Karpas-422 (cell line): ENCODE measurements around the gene TAB2. TPM values are rescaled to one million over a fixed set of nuclear protein-coding genes. Genes with fewer than 3 reads are reported as not detected.

Experiments used
- DNase-seq: peaks from one replicate; pipeline ENCODE4 v3.0.0-alpha.2; 2015
- H2AFZ ChIP-seq: fragments of 200-600 bp; sonication (generic); 2 replicates; pipeline ENCODE4 v1.6.1; 2014; ENCODE audit warnings: antibody characterized with exemption, low read length, mixed read lengths
- H3K27ac ChIP-seq: fragments of 200-600 bp; sonication (generic); 2 replicates; pipeline ENCODE4 v1.5.1; 2014; ENCODE audit warnings: mild to moderate bottlenecking, low read length, moderate library complexity
- H3K27me3 ChIP-seq: fragments of 200-600 bp; sonication (generic); 2 replicates; pipeline ENCODE4 v1.6.1; 2014; ENCODE audit warnings: low read length, mixed read lengths
- H3K36me3 ChIP-seq: fragments of 200-600 bp; sonication (generic); 2 replicates; pipeline ENCODE4 v1.6.1; 2014; ENCODE audit warnings: low read length, mixed read lengths; ENCODE audit not compliant: insufficient read depth
- H3K4me1 ChIP-seq: fragments of 200-600 bp; sonication (generic); 2 replicates; pipeline ENCODE4 v1.6.1; 2014; ENCODE audit warnings: mild to moderate bottlenecking, low read length, mixed read lengths
- H3K4me2 ChIP-seq: fragments of 200-600 bp; sonication (generic); 2 replicates; pipeline ENCODE4 v1.6.1; 2014; ENCODE audit warnings: low read length, low read depth, mild to moderate bottlenecking; ENCODE audit not compliant: poor library complexity, severe bottlenecking
- H3K4me3 ChIP-seq: fragments of 200-600 bp; sonication (generic); 2 replicates; pipeline ENCODE4 v1.5.1; 2014; ENCODE audit warnings: mild to moderate bottlenecking, antibody characterized with exemption, low read length, mixed read lengths
- H3K79me2 ChIP-seq: fragments of 200-600 bp; sonication (generic); 2 replicates; pipeline ENCODE4 v1.6.1; 2014; ENCODE audit warnings: mild to moderate bottlenecking, low read length, mixed read lengths
- H3K9ac ChIP-seq: fragments of 200-600 bp; sonication (generic); 2 replicates; pipeline ENCODE4 v1.6.0; 2014; ENCODE audit warnings: low read length
- H3K9me2 ChIP-seq: fragments of 200-600 bp; sonication (generic), shearing (Covaris generic); replicated peaks from 2 replicates; pipeline ENCODE4 v1.6.0; 2014; ENCODE audit warnings: mild to moderate bottlenecking, low read length, moderate library complexity; ENCODE audit not compliant: insufficient read depth
- H3K9me3 ChIP-seq: fragments of 300-700, 200-600 bp; sonication (generic); 2 replicates; pipeline ENCODE4 v1.6.1; 2014; ENCODE audit warnings: low read length, mixed read lengths
- H4K20me1 ChIP-seq: fragments of 200-600 bp; sonication (generic); 2 replicates; pipeline ENCODE4 v1.6.1; 2014; ENCODE audit warnings: mild to moderate bottlenecking, antibody characterized with exemption, low read length, low read depth; ENCODE audit not compliant: insufficient read depth
- total RNA-seq: library from RNA; depleted of rRNA; stranded (reverse); fragments of >200 nt; shearing (Covaris generic); gene quantifications from 2 replicates; pipeline ENCODE4 v1.2.3, GENCODE V29; 2014; ENCODE audit warnings: low replicate concordance

Gene TAB2
- total RNA-seq, 1 experiment from 2014 or later: 23.4 TPM

DNA sequence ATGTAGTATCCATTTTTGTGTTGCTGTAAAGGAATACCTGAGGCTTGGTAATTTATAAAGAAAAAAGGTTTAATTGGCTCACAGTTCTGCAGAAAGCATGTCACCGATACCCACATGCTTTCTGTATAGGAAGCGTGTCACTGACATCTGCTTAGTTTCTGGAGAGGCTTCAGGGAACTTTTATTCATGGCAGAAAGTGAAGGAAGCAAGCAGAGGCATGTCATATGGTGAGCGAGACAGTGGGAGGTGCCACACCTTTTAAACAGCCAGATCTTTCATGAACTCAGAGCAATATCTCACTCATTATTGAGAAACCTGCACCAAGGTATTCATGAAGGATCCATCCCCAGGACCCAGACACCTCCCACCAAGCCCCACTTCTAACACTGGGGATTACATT lies 86.0 kb downstream of the TAB2 start:
- Histone ChIP-seq H3K79me2 (no peaks in the 10 kb centered on the region), H3K9me3 (no peaks in the 10 kb centered on the region), H3K4me1 (no peaks in the 10 kb centered on the region), H3K36me3 (peaks cover 31% of the 10 kb centered on the region), H3K27ac (no peak overlapping the region), H2AFZ (no peak overlapping the region), H3K4me3 (no peak overlapping the region), H3K27me3 (no peaks in the 10 kb centered on the region), H3K9me2 (no peaks in the 10 kb centered on the region), H3K9ac (no peak overlapping the region), H4K20me1 (no peaks in the 10 kb centered on the region), H3K4me2 (no peak overlapping the region)
- no peak for DNase-seq

- peaks cover 21% of the 10 kb centered on the region for H3K36me3 ChIP-seq
- H3K9me2 ChIP-seq: no peaks in the 10 kb centered on the region
Observed at GRCh38 chr6:149405823-149406765, 88.6 kb downstream of the TAB2 start.

DNA sequence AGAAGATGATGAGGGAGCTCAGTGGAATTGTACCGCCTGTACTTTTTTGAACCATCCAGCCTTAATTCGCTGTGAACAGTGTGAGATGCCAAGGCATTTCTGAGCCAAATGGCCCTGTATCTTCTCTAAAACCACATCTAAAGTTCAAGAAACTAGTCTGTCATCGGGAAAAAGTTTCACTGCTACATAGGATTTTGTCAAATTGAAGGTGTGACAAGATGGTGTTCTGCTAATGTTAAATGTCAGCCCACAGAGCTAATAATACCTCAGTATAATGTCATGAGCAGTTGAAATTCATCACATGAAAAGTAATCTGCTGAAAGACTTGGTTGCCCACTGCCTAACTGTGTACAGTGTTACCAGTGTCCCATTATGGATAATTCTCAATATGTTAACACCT lies 92.1 kb downstream of the TAB2 start:
- Histone ChIP-seq H3K79me2 (no peaks in the 10 kb centered on the region), H2AFZ (no peak overlapping the region), H3K4me2 (no peak overlapping the region), H3K9me2 (no peaks in the 10 kb centered on the region), H3K9ac (no peak overlapping the region), H3K27me3 (no peaks in the 10 kb centered on the region), H3K36me3 (peaks cover 9% of the 10 kb centered on the region; the same call in 1 of the 2 replicates), H3K27ac (no peak overlapping the region), H3K4me3 (no peak overlapping the region), H3K4me1 (no peaks in the 10 kb centered on the region), H3K9me3 (no peaks in the 10 kb centered on the region), H4K20me1 (no peaks in the 10 kb centered on the region)
- DNase-seq: no peak

More at GRCh38 chr6:149405823-149406765, 88.6 kb downstream of the TAB2 start:
- Histone ChIP-seq H3K27me3 (no peaks in the 10 kb centered on the region), H2AFZ (no peak overlapping the region), H3K9me3 (no peaks in the 10 kb centered on the region), H3K4me2 (no peak overlapping the region), H3K9ac (no peak overlapping the region), H4K20me1 (no peaks in the 10 kb centered on the region), H3K27ac (no peak overlapping the region), H3K79me2 (no peaks in the 10 kb centered on the region), H3K4me3 (no peak overlapping the region), H3K4me1 (no peaks in the 10 kb centered on the region)
- no peak for DNase-seq

DNA sequence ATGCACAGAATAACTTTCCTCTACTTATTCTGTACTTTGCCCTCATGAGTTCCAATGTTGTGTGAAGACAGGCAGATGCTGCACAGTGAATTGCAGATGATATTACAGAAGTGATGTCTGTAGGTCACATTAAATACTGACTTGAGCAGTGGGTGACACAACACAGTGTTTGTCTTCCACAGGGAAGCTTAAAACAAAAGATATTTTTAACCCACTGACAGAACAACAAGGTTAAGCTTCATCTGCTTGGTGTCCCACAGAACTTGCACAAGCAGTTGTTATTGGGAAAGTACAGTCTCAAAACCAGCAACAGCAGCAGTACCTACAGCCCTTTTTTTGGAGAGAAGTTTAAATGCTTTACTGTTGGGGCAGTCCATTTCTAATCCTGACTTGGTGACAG lies 93.0 kb downstream of the TAB2 start:
- H3K27ac ChIP-seq: no peak overlapping the region
- H2AFZ ChIP-seq: no peak overlapping the region

GRCh38 chr6:149414009-149414408 lies 96.5 kb downstream of the TAB2 start:
- Histone ChIP-seq H2AFZ (no peak overlapping the region), H3K27ac (no peak overlapping the region), H3K36me3 (peaks cover 9% of the 10 kb centered on the region; the same call in 1 of the 2 replicates), H3K9me3 (no peaks in the 10 kb centered on the region), H3K79me2 (no peaks in the 10 kb centered on the region), H3K27me3 (no peaks in the 10 kb centered on the region), H3K9me2 (no peaks in the 10 kb centered on the region), H3K4me1 (no peaks in the 10 kb centered on the region), H4K20me1 (no peaks in the 10 kb centered on the region), H3K4me2 (no peak overlapping the region), H3K9ac (no peak overlapping the region), H3K4me3 (no peak overlapping the region)
- no peak for DNase-seq

More for the DNA sequence above, 93.0 kb downstream of the TAB2 start:
- Histone ChIP-seq H3K9me2 (no peaks in the 10 kb centered on the region), H3K4me3 (no peak overlapping the region), H4K20me1 (no peaks in the 10 kb centered on the region), H3K27me3 (no peaks in the 10 kb centered on the region), H3K4me1 (no peaks in the 10 kb centered on the region), H3K79me2 (no peaks in the 10 kb centered on the region), H3K9ac (no peak overlapping the region), H3K4me2 (no peak overlapping the region), H3K36me3 (peaks cover 9% of the 10 kb centered on the region; the same call in 1 of the 2 replicates), H3K9me3 (no peaks in the 10 kb centered on the region)
- DNase-seq: no peak

GRCh38 chr6:149414821-149415220 lies 97.3 kb downstream of the TAB2 start:
- no peaks in the 10 kb centered on the region for H4K20me1 ChIP-seq
- H3K36me3 ChIP-seq: peaks cover 5% of the 10 kb centered on the region; the same call in 1 of the 2 replicates
- no peaks in the 10 kb centered on the region for H3K79me2 ChIP-seq
- no peak overlapping the region for H3K4me3 ChIP-seq
- no peak overlapping the region for H2AFZ ChIP-seq
- no peaks in the 10 kb centered on the region for H3K9me2 ChIP-seq
- no peak for DNase-seq
- no peaks in the 10 kb centered on the region for H3K27me3 ChIP-seq
- H3K4me2 ChIP-seq: no peak overlapping the region
- H3K9ac ChIP-seq: no peak overlapping the region
- H3K9me3 ChIP-seq: no peaks in the 10 kb centered on the region
- H3K4me1 ChIP-seq: no peaks in the 10 kb centered on the region
- no peak overlapping the region for H3K27ac ChIP-seq

- Histone ChIP-seq H3K9me3 (no peaks in the 10 kb centered on the region), H3K36me3 (no peaks in the 10 kb centered on the region), H3K79me2 (no peaks in the 10 kb centered on the region), H3K27ac (no peak overlapping the region), H3K9ac (no peak overlapping the region), H4K20me1 (no peaks in the 10 kb centered on the region), H2AFZ (no peak overlapping the region), H3K4me1 (peaks cover 6% of the 10 kb centered on the region; the same call in 1 of the 2 replicates), H3K9me2 (no peaks in the 10 kb centered on the region), H3K27me3 (no peaks in the 10 kb centered on the region), H3K4me3 (no peak overlapping the region), H3K4me2 (no peak overlapping the region)
- DNase-seq: no peak
Observed at GRCh38 chr6:149419696-149420404, 102.3 kb downstream of the TAB2 start.

DNA sequence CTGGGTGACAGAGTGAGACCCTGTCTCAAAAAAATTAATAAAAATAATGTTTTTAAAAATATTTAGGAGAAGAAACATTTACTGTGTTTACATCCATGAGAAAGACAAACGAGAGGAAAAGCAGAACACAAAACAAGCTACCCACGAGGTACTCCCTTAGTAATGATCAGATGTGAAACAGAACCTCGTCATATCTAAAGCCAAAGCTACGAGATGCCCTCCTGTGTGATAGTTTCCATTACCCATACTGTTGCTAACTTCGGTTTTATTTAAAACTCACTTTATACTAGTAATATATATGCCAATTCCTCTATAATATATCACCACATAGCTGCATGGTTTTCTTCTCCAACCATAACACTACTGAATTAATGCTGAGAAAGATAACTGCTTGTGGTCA lies 103.6 kb downstream of the TAB2 start:
- no peaks in the 10 kb centered on the region for H3K79me2 ChIP-seq
- no peak for DNase-seq

More for the DNA sequence above, 103.6 kb downstream of the TAB2 start:
- Histone ChIP-seq H3K4me3 (no peak overlapping the region), H3K9ac (no peak overlapping the region), H3K27me3 (no peaks in the 10 kb centered on the region), H4K20me1 (no peaks in the 10 kb centered on the region), H3K27ac (no peak overlapping the region), H3K36me3 (no peaks in the 10 kb centered on the region), H3K4me1 (peaks cover 6% of the 10 kb centered on the region; the same call in 1 of the 2 replicates), H3K4me2 (no peak overlapping the region), H3K9me3 (no peaks in the 10 kb centered on the region), H3K9me2 (no peaks in the 10 kb centered on the region), H2AFZ (no peak overlapping the region)
